Stimulated activated naive B cell treated with anti-CD40 and anti-IgM and Interleukin-4, amounts not matched to agents 10 μg/mL and 1 μg/mL and 100 μg/mL, for 72 hours (primary cell): ENCODE measurements around the gene CAB39.

ENCODE experiments used
- ATAC-seq, 2 donors: fragments of 150-1000 bp; cut with Tn5 transposase; replicated peaks; 2 replicates each; pipeline ENCODE4 v1.10.0; 2021; ENCODE audit warnings: moderate library complexity in 1 of 2
- DNase-seq: peaks from one replicate; pipeline ENCODE4 v3.0.0; 2021
- H3K27ac Mint-ChIP-seq: one replicate; pipeline ENCODE4 v1.8.0; 2022; ENCODE audit warnings: mild to moderate bottlenecking, mixed read lengths
- H3K27me3 Mint-ChIP-seq, 2 donors: one replicate each; pipeline ENCODE4 v1.8.0; 2022; ENCODE audit warnings: mixed read lengths in 2 of 2
- H3K36me3 Mint-ChIP-seq, 2 donors: one replicate each; pipeline ENCODE4 v1.8.0; 2022; ENCODE audit warnings: mixed read lengths in 2 of 2, mild to moderate bottlenecking in 1 of 2
- H3K4me1 Mint-ChIP-seq, 2 donors: one replicate each; pipeline ENCODE4 v1.8.0; 2022; ENCODE audit warnings: mixed read lengths in 2 of 2, mild to moderate bottlenecking in 1 of 2
- H3K4me3 Mint-ChIP-seq, 2 donors: one replicate each; pipeline ENCODE4 v1.8.0; 2022; ENCODE audit warnings: mild to moderate bottlenecking in 2 of 2, mixed read lengths in 2 of 2, moderate library complexity in 1 of 2
- H3K9me3 Mint-ChIP-seq, 2 donors: one replicate each; pipeline ENCODE4 v1.8.0; 2022; ENCODE audit warnings: mixed read lengths in 2 of 2, mild to moderate bottlenecking in 1 of 2

CAB39 gene

DNA sequence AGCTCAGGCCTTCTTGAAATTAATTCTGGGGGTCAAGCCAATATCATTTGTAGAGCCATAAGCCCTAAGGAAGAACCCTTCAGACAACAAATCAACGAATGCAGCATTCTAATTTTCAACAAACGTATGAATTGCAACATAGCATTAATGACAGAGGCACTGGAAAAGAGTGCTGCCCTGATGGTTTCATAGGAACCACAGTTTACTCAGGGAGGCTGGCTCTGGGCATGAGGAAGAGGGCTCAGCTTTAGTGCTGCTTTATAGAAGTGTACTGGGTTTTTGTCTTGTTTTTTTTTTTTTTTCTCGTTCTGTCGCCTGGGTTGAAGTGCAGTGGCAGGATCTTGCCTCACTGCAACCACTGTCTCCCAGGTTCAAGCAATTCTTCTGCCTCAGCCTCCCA lies 36.1 kb upstream of the CAB39 start:
- Mint-ChIP-seq H3K4me3 (no peak overlapping the region), H3K4me1 (peaks cover 1 to 3% of the 10 kb centered on the region in 2 donors), H3K27me3 (peaks cover 0 to 4% of the 10 kb centered on the region in 2 donors), H3K36me3 (peaks cover 3 to 5% of the 10 kb centered on the region in 2 donors), H3K9me3 (peaks cover 0 to 5% of the 10 kb centered on the region in 2 donors), H3K27ac (no peak overlapping the region)
- no peak for DNase-seq
- no peak for ATAC-seq

DNA sequence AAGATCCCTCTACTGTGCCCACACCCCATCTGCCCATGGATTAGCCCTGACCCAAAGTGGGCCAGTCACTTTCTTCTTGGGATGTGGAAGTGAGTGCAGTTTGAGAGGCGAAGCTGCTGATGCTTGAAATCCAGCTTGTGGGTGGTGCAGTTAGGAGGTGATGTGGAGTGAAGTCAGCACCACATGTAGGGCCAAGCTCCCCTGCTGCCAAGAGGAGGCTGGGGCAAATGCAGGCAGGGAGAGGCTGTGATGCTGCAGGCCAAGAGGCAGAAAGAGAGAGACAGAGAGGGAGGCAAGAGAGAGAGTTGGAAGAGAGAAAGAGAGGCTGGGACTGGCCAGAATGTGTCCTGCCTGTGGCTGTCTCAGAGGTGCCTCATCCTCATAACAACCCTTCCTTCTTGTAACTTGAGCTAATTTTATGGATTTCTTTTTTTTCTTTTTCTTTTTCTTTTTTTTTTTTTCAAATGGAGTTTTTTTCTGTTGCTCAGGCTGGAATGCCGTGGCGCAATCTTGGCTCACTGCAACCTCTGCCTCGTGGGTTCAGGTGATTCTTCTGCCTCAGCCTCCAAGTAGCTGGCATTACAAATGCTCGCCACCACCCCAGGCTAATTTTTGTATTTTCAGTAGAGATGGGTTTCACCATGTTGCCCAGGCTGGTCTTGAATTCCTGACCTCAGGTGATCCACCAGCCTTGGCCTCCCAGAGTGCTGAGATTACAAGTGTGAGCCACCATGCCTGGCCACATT lies 35.3 kb upstream of the CAB39 start:
- Mint-ChIP-seq H3K9me3 (peaks cover 0 to 5% of the 10 kb centered on the region in 2 donors), H3K4me1 (peaks cover 0 to 3% of the 10 kb centered on the region in 2 donors), H3K27ac (no peak overlapping the region), H3K36me3 (peaks cover 3 to 5% of the 10 kb centered on the region in 2 donors), H3K4me3 (no peak overlapping the region), H3K27me3 (peaks cover 0 to 4% of the 10 kb centered on the region in 2 donors)
- ATAC-seq (no peak), DNase-seq (no peak)

DNA sequence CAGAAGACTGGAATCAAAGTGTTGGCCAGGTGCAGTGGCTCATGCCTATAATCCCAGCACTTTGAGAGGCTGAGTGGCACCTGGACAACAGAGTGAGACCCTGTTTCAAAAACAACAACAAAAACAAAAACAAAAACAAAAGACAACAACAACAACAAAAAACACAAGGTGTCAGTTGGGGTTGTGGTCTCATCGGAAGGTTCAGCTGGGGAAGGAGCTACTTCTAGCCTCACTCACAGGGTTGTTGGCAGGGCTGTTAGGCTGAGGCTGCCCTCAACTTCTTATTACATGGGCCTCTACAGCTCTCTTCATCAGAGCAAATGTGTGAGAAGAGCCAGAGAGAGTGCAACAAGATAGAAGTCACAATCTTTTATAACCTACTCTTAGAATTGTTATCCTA lies 34.6 kb upstream of the CAB39 start:
- Mint-ChIP-seq H3K4me3 (no peak overlapping the region), H3K9me3 (peaks cover 0 to 5% of the 10 kb centered on the region in 2 donors), H3K27me3 (peaks cover 0 to 4% of the 10 kb centered on the region in 2 donors), H3K36me3 (peaks cover 3 to 5% of the 10 kb centered on the region in 2 donors), H3K4me1 (peaks cover 0 to 3% of the 10 kb centered on the region in 2 donors), H3K27ac (no peak overlapping the region)
- DNase-seq (no peak), ATAC-seq (no peak)

- Mint-ChIP-seq H3K9me3 (peaks cover 0 to 5% of the 10 kb centered on the region in 2 donors), H3K27ac (peak overlapping the region; percentile 48), H3K36me3 (peaks cover 3 to 5% of the 10 kb centered on the region in 2 donors), H3K4me3 (no peak overlapping the region), H3K4me1 (peaks cover 0 to 3% of the 10 kb centered on the region in 2 donors), H3K27me3 (peaks cover 0 to 4% of the 10 kb centered on the region in 2 donors)
- ATAC-seq: no peak
- no peak for DNase-seq
Measured at GRCh38 chr2:230678451-230678850, 34.2 kb upstream of the CAB39 start.

GRCh38 chr2:230680463-230681170 lies 32.0 kb upstream of the CAB39 start:
- peaks cover 0 to 5% of the 10 kb centered on the region in 2 donors for H3K9me3 Mint-ChIP-seq
- peaks cover 0 to 3% of the 10 kb centered on the region in 2 donors for H3K4me1 Mint-ChIP-seq
- H3K27me3 Mint-ChIP-seq: peaks cover 0 to 4% of the 10 kb centered on the region in 2 donors
- H3K27ac Mint-ChIP-seq: no peak overlapping the region
- no peak overlapping the region for H3K4me3 Mint-ChIP-seq
- peaks cover 3 to 5% of the 10 kb centered on the region in 2 donors for H3K36me3 Mint-ChIP-seq
- ATAC-seq: peak in 1 of 2 donors; percentile 14
- DNase-seq: no peak

DNA sequence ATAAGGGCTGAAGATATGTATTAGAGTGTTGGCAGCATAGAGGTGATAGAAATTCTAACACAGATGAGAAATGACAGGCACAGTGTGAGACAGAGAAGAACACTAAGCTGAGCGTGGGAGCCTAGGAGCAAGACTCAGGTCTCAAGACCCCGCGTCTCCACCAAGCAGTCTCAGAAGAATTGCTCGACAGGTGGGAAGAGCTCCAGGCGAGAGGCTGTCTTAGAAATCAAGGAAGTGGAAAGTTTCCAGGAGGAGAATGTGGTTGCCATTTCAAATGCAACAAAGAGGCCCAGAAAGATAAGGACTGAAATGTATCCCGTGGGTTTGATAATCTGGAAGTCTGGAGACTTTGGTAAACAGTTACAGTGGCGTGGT lies 31.5 kb upstream of the CAB39 start:
- peaks cover 0 to 3% of the 10 kb centered on the region in 2 donors for H3K4me1 Mint-ChIP-seq
- H3K9me3 Mint-ChIP-seq: peaks cover 0 to 5% of the 10 kb centered on the region in 2 donors
- peaks cover 3 to 5% of the 10 kb centered on the region in 2 donors for H3K36me3 Mint-ChIP-seq
- H3K27me3 Mint-ChIP-seq: peaks cover 0 to 4% of the 10 kb centered on the region in 2 donors
- ATAC-seq: no peak
- H3K4me3 Mint-ChIP-seq: no peak overlapping the region
- no peak overlapping the region for H3K27ac Mint-ChIP-seq
- no peak for DNase-seq

DNA sequence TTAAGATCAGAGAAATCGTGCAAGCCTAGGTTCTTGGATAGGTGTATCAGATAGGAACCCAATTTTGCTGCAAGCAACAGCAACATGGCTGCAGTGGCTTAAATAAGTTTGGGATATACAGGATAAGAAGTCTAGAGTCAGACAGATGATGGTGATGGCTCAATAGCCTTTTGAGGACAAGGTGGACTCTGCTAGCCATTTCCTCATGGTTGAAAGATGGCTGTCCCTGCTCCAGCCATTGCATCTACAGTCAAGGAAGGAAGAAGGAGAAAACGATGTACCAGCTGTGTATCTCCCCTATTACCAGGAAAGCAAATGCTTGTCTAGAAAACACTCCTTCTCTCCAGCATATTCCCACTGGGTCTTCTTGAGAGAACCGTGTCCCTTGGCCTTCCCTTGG lies 30.1 kb upstream of the CAB39 start:
- H3K27me3 Mint-ChIP-seq: peaks cover 0 to 4% of the 10 kb centered on the region in 2 donors
- peaks cover 0 to 2% of the 10 kb centered on the region in 2 donors for H3K9me3 Mint-ChIP-seq
- no peak for DNase-seq
- no peaks in the 10 kb centered on the region for H3K36me3 Mint-ChIP-seq
- no peak for ATAC-seq
- no peak overlapping the region for H3K4me3 Mint-ChIP-seq
- H3K4me1 Mint-ChIP-seq: no peaks in the 10 kb centered on the region
- peak overlapping the region; percentile 21 for H3K27ac Mint-ChIP-seq

GRCh38 chr2:230684270-230685168 lies 28.1 kb upstream of the CAB39 start:
- ATAC-seq: no peak

DNA sequence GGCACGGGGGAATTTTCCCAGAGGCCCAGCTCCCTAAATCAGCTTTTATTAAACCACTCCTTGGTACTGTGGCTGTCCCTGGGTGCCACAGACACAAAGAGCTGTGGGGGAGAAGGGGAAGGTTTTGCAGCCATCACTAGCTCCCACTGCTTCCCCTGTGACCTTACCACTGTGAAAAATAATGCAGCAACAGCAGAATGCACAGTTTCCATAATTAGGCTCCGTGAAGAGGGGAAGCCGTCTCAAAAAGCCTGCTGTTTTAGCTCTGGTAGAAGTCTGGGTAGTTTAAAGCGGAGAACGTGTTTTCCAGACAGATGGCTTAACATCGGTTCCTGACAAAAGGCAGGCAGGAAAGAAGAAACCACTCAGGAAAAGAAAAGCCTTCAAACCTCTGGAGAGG lies 27.5 kb upstream of the CAB39 start:
- Mint-ChIP-seq H3K4me1 (no peaks in the 10 kb centered on the region), H3K27ac (peak overlapping the region; percentile 16), H3K36me3 (no peaks in the 10 kb centered on the region), H3K4me3 (no peak overlapping the region), H3K27me3 (peaks cover 0 to 4% of the 10 kb centered on the region in 2 donors), H3K9me3 (no peaks in the 10 kb centered on the region)
- DNase-seq: no peak
- ATAC-seq: no peak

More at GRCh38 chr2:230684270-230685168, 28.1 kb upstream of the CAB39 start:
- H3K27ac Mint-ChIP-seq: peak overlapping the region; percentile 16
- no peaks in the 10 kb centered on the region for H3K36me3 Mint-ChIP-seq
- peaks cover 0 to 4% of the 10 kb centered on the region in 2 donors for H3K27me3 Mint-ChIP-seq
- no peaks in the 10 kb centered on the region for H3K9me3 Mint-ChIP-seq
- no peaks in the 10 kb centered on the region for H3K4me1 Mint-ChIP-seq
- no peak for DNase-seq
- H3K4me3 Mint-ChIP-seq: no peak overlapping the region

DNA sequence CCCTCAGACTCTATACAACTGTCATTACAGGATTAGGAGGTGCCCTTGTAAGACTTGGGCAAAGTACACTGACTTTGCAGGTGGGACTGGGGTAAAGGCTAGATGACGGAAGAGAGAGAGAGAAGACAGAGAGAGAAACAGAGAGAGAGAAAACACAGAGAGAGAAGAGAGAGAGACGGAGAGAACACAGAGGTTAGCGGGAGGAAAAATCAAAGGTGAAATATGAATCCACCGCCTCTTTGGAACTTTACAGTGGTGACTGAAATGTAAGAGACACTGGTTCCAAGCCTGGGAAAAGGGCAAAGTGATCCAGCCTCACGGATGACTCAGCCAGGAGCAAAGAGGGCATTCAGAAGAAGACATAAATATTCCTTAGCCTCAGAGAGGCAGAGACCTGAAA lies 25.1 kb upstream of the CAB39 start:
- H3K9me3 Mint-ChIP-seq: no peaks in the 10 kb centered on the region
- H3K4me1 Mint-ChIP-seq: no peaks in the 10 kb centered on the region
- DNase-seq (no peak), ATAC-seq (no peak)
- H3K27me3 Mint-ChIP-seq: no peaks in the 10 kb centered on the region
- no peak overlapping the region for H3K4me3 Mint-ChIP-seq
- no peaks in the 10 kb centered on the region for H3K36me3 Mint-ChIP-seq
- H3K27ac Mint-ChIP-seq: no peak overlapping the region

DNA sequence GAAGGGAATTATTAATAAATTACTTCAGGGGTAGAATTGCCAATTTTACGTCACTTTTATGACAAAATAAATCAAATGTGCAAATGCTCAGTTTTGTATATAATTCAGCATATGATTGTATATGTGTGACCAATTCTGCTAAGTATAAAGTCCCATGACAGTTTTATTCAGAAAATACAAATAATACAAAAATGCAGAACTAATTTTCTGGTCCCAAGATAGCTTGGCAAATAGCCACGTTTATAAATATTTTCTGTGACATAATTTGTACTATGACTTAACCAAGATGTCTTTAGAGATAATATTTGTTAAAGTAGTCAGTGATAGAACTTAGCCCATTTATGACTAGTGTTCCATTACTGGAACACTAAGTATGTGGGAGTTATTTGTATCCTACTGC lies 24.2 kb upstream of the CAB39 start:
- Mint-ChIP-seq H3K27ac (no peak overlapping the region), H3K27me3 (no peaks in the 10 kb centered on the region), H3K9me3 (no peaks in the 10 kb centered on the region), H3K4me3 (no peak overlapping the region), H3K36me3 (no peaks in the 10 kb centered on the region), H3K4me1 (no peaks in the 10 kb centered on the region)
- ATAC-seq (no peak), DNase-seq (no peak)

DNA sequence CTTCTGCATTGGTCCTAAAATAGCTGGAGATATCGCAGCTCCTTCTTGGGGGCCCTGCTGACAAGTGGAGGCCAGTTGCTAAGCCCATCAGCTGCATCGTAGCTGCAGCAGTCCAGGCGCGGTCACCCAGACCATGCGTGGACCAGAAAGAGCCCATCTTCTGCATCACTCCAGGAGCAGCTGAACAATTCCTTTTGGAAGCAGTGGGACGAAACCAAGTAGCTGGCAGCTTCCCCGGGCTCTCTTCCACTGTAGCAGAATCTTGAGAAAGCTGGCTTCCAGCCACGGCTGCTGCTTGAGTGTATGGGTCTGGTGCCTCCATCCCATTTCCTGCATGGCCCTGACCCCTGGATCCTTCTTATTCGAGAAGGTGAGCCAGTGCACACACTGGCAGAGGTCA lies 22.2 kb upstream of the CAB39 start:
- DNase-seq (no peak), ATAC-seq (no peak)
- H3K9me3 Mint-ChIP-seq: no peaks in the 10 kb centered on the region
- no peak overlapping the region for H3K4me3 Mint-ChIP-seq
- peaks cover 4 to 6% of the 10 kb centered on the region in 2 donors for H3K4me1 Mint-ChIP-seq
- H3K36me3 Mint-ChIP-seq: no peaks in the 10 kb centered on the region
- H3K27me3 Mint-ChIP-seq: no peaks in the 10 kb centered on the region
- no peak overlapping the region for H3K27ac Mint-ChIP-seq

DNA sequence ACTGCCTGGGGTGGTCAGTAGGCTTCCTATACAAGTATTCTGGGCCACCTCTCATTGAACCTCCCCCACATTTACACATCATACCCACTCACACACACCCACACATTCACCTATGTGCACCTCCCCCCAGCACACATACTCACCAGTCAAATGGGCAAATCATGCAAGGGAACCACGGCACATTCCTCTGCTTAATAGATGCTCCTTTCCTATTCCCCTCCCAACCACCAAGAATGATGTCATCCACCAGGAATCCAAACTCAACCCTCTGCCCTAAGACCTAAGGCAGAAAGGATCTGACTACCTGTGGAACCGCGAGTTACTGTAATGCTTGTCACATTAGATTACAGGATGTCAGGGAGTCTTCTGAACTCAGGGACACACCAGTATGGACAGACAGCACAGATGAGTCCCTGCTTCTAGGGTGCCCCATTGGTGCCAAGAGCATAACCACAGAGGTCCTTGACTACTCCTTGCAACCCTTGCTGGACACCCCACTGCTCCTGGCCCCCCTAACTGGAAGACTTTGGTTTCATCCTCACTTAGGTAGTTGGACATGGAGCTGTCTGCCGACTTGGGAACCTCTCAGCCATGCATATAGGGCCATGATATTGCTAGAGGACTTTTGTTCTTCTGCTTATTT lies 21.5 kb upstream of the CAB39 start:
- no peak for DNase-seq
- H3K27ac Mint-ChIP-seq: no peak overlapping the region
- H3K9me3 Mint-ChIP-seq: no peaks in the 10 kb centered on the region
- H3K36me3 Mint-ChIP-seq: no peaks in the 10 kb centered on the region
- no peak for ATAC-seq
- no peak overlapping the region for H3K4me3 Mint-ChIP-seq
- no peaks in the 10 kb centered on the region for H3K27me3 Mint-ChIP-seq
- H3K4me1 Mint-ChIP-seq: peaks cover 4 to 6% of the 10 kb centered on the region in 2 donors

DNA sequence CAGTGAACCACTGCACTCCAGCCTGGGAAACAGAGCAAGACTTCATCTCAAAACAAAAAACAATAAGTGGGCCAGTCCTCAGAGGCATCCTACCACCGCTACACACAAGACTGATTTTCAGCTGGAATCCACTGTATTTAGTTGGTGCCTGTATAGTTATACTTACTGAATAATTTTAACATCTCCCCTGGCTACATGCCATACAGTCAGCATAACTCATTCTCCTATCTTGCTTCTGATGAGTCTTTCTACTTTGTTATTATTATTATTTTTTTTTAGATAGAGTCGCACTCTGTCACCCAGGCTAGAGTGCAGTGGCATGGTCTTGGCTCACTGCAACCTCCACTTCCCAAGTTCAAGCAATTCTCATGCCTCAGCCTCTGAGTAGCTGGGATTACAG lies 19.9 kb upstream of the CAB39 start:
- no peak for ATAC-seq
- Mint-ChIP-seq H3K4me3 (no peak overlapping the region), H3K36me3 (no peaks in the 10 kb centered on the region), H3K27ac (no peak overlapping the region), H3K27me3 (no peaks in the 10 kb centered on the region), H3K4me1 (peaks cover 4 to 6% of the 10 kb centered on the region in 2 donors), H3K9me3 (no peaks in the 10 kb centered on the region)
- DNase-seq: no peak
